CD4-positive, alpha-beta T cell treated with Interleukin-4 for 4 hours (primary cell): ENCODE measurements around the gene TAMALIN.
"Not testable (repeated sequence)": the region's sequence is repeated elsewhere in the genome, so short reads cannot be mapped to it uniquely, and the experiment has no call there.

Experiments
- DNase-seq: peaks from one replicate; pipeline ENCODE4 v3.0.0-alpha.2; 2020

The TAMALIN gene

GRCh38 chr12:52006726-52007157 is at the start of gene TAMALIN:
Gene TAMALIN, plus strand, starts transcription at chr12:52006946. Its CDS starts 74 bp downstream, at chr12:52007020.
- peak; percentile 74 for DNase-seq

- DNase-seq: no peak
Observed at GRCh38 chr12:51958542-51958941, 48.2 kb upstream of the TAMALIN start.

DNA sequence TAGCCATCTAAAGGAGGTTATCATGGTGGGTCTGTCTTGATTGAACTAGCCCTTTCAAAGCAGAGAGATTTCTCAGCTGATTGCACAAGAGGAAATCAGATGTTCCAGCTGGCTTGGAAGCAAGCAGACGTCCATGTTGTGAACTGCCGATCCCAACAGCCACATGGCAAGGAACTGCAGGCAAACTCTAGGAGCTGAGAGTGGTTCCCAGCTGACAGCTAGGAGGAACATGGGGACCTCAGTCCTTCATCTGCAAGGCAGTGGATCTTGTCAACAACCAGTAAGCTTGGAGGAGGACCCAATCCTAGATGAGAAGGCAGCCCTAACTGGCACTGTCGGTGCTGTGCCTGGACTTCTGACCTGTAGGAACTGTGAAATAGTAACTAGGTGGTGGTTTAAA is 47.5 kb upstream of the TAMALIN start:
- DNase-seq: no peak

DNA sequence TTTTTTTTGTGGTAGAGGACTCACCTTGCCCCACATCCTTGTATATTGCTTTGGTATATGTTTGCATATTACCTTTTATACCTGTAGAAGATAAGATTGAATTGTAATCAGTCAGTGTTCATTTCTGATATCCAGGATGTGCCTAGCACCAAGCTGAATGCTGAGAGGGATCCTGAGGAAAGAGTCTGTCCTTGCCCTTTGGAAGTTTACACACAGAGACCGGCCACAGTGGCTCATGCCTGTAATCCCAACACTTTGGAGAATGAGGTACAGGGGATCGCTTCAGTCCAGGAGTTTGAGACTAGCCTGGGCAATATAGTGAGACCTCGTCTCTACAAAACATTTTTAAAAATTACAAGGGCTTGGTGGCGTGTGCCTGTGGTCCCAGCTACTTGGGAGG is 46.8 kb upstream of the TAMALIN start:
- DNase-seq: no peak

DNA sequence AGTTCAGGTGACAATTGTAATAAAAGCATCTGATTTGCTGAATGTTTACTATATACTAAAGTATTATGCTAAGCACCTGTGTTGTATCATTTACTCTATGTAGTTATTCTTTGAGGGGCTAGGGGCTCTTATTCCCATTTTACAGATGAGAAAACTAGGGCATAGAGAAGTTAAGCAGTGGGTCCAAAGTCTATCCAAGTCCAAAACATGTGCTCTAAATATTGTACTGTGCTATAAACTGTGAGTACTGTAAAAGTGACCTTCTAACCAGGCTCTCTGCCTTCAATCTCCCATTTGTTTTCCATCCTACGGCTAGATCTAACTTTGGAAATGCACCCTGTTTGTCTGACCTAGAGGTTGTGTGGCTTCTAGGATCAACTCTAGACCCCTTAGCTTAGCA is 46.3 kb upstream of the TAMALIN start:
- no peak for DNase-seq

DNA sequence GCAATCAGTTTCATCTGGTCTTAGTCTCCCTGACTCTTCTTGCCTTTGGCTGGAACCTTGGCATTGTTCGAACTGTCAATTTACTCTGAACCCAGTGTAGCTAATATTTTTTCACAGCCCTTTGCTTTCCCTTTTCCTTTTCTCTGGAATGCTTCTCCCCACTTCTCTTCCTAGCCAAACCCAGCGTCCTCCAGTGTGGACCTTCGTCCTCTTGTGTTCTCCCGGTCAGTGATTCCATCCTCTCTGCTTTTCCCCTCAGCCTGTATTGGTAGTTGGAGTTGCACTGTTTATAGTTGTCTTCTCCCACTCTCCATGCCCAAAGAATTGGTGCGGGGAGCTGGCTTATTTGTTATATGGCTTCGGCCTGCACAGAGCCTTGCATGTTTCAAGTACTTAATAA is 45.9 kb upstream of the TAMALIN start:
- DNase-seq: no peak

GRCh38 chr12:51961834-51962233 is 44.9 kb upstream of the TAMALIN start:
- no peak for DNase-seq

GRCh38 chr12:51962737-51963136 is 44.0 kb upstream of the TAMALIN start:
- DNase-seq: no peak

GRCh38 chr12:51963477-51963876 is 43.3 kb upstream of the TAMALIN start:
- DNase-seq: no peak

- no peak for DNase-seq
Observed at GRCh38 chr12:51969643-51970042, 37.1 kb upstream of the TAMALIN start.

GRCh38 chr12:51970904-51971646 is 35.7 kb upstream of the TAMALIN start:
- peak; percentile 67 for DNase-seq

GRCh38 chr12:51971679-51972421 is 34.9 kb upstream of the TAMALIN start:
- DNase-seq: peak; percentile 18

DNA sequence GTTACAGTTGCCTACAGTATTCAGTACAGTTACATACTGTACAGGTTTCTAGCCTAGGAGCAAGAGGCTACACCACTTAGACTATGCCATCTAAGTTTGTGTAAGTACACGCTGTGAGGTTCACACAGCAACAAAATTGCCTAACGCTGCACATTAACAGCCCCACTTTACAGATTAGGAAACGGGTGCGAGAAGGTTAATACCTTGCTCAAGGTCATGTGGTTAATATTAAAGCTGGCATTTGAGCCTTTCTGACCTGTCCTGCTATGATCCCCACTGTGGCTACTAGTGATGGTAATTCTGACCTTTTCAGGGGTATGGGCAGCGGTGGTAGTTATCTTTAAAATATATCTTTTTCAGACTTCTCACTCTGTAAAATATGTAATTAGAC is 34.3 kb upstream of the TAMALIN start:
- no peak for DNase-seq

GRCh38 chr12:51972849-51973273 is 33.9 kb upstream of the TAMALIN start:
- peak; percentile 59 for DNase-seq

GRCh38 chr12:51973560-51973959 is 33.2 kb upstream of the TAMALIN start:
- no peak for DNase-seq

DNA sequence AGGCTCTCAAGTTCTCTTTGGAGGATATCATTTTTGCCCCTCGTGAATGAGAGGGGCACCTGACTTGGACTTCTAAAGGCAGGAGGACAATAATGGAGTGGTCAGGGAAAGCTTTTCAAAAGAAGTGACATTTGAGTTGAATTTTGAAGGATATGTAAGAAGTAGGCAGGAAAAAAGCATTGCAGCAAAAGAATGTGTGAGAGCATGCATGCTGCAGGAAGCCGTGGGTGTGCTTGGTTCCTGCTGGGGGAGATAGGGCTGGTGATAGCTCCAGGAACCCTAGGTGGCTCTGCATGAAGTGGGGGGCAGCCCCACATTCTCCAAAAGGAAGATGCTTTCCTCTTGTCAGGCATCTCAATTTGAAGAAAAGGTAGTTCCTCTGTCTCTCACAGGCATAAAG is 32.1 kb upstream of the TAMALIN start:
- no peak for DNase-seq

- DNase-seq: no peak
Observed at GRCh38 chr12:51975196-51975595, 31.6 kb upstream of the TAMALIN start.

DNA sequence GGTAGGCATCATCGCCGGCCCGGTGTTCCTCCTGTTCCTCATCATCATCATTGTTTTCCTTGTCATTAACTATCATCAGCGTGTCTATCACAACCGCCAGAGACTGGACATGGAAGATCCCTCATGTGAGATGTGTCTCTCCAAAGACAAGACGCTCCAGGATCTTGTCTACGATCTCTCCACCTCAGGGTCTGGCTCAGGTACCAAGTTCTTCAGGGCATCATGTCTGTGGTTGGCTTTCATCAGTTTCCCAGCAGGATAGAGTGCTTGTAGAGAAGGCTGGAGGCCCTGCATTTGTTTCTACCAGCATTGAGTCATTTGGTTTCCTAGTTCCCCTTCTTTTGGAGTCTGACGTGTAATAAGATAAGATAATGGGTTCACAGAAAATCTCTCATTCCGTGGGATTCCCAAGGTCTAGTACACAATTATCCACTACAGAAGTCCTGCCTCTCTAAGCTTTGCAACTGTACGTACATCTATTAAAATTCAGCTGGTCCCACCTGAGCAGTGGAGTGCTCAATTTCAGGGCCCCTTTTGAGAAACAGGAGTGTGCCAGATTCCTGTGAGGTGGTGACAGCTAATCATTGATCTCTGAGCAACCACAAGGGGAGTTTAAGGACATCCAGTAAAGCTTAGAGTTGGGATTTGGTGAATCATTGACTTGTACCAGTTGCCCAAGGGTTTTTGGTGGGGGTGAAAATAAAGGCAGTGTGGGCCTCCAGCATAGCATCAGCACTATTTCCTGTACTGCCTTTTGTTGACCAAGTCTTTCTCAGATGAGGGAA is 30.2 kb upstream of the TAMALIN start:
- no peak for DNase-seq

DNA sequence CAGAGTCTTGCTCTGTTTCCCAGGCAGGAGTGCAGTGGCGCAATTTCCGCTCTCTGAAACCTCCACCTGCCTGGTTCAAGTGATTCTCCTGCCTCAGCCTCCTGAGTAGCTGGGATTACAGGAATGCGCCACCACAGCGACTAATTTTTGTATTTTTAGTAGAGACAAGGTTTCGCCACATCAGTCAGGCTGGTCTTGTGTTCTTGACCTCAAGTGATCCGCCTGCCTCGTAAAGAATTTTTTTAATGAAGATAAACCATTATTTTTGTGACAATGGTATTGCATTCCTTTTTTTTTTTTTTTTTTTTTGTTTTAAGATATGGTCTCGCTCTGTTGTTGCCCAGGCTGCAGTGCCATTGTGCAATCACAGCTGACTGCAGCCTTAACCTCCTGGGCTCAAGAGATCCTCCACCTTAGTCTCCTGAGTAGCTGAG is 29.4 kb upstream of the TAMALIN start:
- no peak for DNase-seq

- not testable (repeated sequence) for DNase-seq
Observed at GRCh38 chr12:51979306-51979705, 27.4 kb upstream of the TAMALIN start.

DNA sequence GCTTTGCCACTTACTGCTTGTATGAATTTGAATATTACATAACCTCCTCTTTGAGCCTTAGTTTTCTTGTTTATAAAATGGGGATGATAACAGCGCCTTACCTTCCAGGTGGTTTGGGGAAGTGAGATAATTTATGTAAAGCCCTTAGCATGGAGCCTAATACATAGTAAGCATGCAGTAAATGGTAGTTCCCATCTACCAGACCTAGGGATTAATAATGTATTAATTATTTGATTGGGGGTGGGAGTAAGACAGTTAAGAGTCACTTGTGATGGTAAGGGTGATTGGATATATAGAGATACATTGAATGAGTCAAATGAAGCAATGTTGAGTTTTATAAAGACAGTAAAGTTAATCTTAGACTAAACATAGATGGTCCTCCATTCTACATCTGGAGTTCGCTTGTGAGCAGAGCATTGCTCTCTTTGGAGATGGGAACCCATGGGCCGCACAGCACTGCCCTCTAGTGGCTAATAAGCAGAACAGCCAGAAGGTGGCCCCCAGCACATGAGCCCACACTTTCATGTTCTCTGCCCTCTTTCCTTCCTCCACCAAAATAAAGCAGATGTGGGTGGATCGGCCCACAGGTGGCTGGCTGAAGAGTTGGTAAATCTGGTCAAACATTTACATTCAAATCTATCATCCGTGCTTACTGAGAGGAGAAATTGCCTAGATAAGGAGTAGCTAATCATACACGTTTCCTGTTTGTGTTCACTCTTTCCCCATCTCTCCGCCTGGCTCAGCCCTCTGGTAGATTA is 26.5 kb upstream of the TAMALIN start:
- peak; percentile 70 for DNase-seq

DNA sequence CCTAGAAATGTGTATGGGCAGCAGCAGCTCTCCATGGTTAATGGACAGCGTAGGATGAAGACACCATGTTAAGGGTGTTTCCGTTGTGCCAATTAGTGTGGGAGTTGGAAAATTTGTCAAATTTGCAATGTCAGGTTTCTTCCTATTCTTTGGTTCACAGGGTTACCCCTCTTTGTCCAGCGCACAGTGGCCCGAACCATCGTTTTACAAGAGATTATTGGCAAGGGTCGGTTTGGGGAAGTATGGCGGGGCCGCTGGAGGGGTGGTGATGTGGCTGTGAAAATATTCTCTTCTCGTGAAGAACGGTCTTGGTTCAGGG is 26.0 kb upstream of the TAMALIN start:
- DNase-seq: no peak

DNA sequence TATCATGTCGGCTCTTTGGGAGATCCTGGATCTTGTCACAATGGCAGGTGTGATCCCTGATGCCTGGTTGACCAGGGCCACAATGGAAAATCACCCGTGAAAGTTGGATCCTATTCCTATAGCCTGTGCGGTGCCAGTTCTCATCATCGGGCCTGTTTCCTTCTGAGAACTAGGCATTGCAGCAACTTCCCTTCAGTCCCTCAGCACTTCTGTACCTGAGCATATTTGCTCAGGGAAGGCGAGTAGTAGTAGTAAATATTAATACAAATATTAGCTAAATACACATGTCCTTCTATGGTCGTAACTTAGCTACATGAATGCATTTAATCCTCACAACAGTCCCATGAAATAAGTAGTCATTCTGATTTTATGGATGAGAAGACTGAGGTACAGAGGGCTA is 22.1 kb upstream of the TAMALIN start:
- no peak for DNase-seq
